Stimulated activated CD4-positive, alpha-beta T cell treated with anti-CD3 and anti-CD28 coated beads, Interleukin-12 subunit alpha, Interleukin-12 subunit beta, amount 100 ng/mL, for 4 hours (primary cell): ENCODE measurements around the gene UGT8.
A peak's percentile ranks its signal among the peaks of the same experiment; 100 is the strongest.
"Not testable (repeated sequence)": the region's sequence is repeated elsewhere in the genome, so short reads cannot be mapped to it uniquely, and the experiment has no call there.

Experiments used
- DNase-seq: peaks from one replicate; pipeline ENCODE4 v3.0.0-alpha.2; 2020

The UGT8 gene

GRCh38 chr4:114598191-114599121 lies at the start of gene UGT8:
Gene UGT8, plus strand, starts transcription at chr4:114598807. Its CDS starts 24,074 bp downstream, at chr4:114622881.
- peak; percentile 40 for DNase-seq

- no peak for DNase-seq
Observed at GRCh38 chr4:114549638-114550037, 49.0 kb upstream of the UGT8 start.

- no peak for DNase-seq
Observed at GRCh38 chr4:114558446-114559020, 40.1 kb upstream of the UGT8 start.

GRCh38 chr4:114561590-114561989 lies 37.0 kb upstream of the UGT8 start:
- DNase-seq: no peak

GRCh38 chr4:114562176-114562904 lies 36.3 kb upstream of the UGT8 start:
- no peak for DNase-seq

GRCh38 chr4:114563536-114564315 lies 34.9 kb upstream of the UGT8 start:
- no peak for DNase-seq

GRCh38 chr4:114577386-114577785 lies 21.2 kb upstream of the UGT8 start:
- no peak for DNase-seq

GRCh38 chr4:114582621-114583020 lies 16.0 kb upstream of the UGT8 start:
- DNase-seq: no peak

- DNase-seq: no peak
Observed at GRCh38 chr4:114588305-114588704, 10.3 kb upstream of the UGT8 start.

GRCh38 chr4:114590360-114590759 lies 8.2 kb upstream of the UGT8 start:
- not testable (repeated sequence) for DNase-seq

- DNase-seq: no peak
Observed at GRCh38 chr4:114593526-114593925, 5.1 kb upstream of the UGT8 start.

- no peak for DNase-seq
Observed at GRCh38 chr4:114595207-114595606, 3.4 kb upstream of the UGT8 start.

GRCh38 chr4:114595921-114596320 lies 2.7 kb upstream of the UGT8 start:
- no peak for DNase-seq

GRCh38 chr4:114597410-114598115 lies 1.0 kb upstream of the UGT8 start:
- DNase-seq: no peak

GRCh38 chr4:114599231-114599902 lies 760 bp downstream of the UGT8 start:
- no peak for DNase-seq

GRCh38 chr4:114599903-114600552 lies 1.4 kb downstream of the UGT8 start:
- no peak for DNase-seq

- no peak for DNase-seq
Observed at GRCh38 chr4:114600672-114601071, 2.1 kb downstream of the UGT8 start.

GRCh38 chr4:114601304-114602052 lies 2.9 kb downstream of the UGT8 start:
- DNase-seq: no peak

- DNase-seq: no peak
Observed at GRCh38 chr4:114603497-114603896, 4.9 kb downstream of the UGT8 start.

- DNase-seq: no peak
Observed at GRCh38 chr4:114606245-114606644, 7.6 kb downstream of the UGT8 start.
